ENCODE measurements around the gene IQCE.
"Not testable (repeated sequence)": the region's sequence is repeated elsewhere in the genome, so short reads cannot be mapped to it uniquely, and the experiment has no call there.

Gene IQCE

GRCh38 chr7:2553108-2553507 is 5.7 kb upstream of the IQCE start:
- no peak for DNase-seq (ENCODE audit: low read depth in 1 of 2, low spot score in 1 of 2)

DNA sequence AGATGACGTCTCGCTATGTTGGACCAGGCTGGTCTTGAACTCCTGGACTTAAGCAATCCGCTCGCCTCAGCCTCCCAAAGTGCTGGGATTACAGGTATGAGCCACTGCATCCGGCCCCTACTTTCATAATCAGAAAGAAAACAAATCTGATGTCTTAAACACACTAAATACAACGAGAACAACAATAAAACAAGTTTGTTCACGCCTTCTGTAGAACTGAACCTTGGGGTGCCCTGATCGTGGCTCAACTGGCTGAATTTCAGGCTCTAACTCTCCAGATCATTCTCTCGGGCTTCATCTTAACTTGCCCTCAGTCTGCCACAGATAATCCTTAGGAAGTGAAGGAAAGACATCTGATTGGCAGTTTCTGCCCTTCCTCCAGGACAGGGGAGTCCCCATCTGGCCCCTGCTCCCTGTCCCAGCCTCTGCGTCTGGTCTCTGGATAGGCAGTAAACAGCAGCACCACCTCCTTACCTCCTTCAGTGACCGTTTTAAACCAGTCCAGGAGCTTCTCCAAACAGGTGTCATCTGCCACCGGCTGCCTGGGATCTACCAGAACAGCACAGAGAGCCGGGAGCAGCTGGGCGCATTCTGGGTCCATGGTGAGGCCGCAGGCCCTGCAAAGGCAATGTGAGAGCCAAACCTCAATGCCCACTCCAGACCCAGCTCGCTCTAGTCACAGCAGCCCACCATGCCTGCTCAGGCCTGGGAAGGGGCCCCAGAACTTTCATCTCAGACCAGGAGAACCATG is 4.8 kb upstream of the IQCE start:
- no peak for DNase-seq (ENCODE audit: low read depth in 1 of 2, low spot score in 1 of 2)

GRCh38 chr7:2554661-2555111 is 4.1 kb upstream of the IQCE start:
- DNase-seq (ENCODE audit: low read depth in 1 of 2, low spot score in 1 of 2): no peak

- DNase-seq (ENCODE audit: low read depth in 1 of 2, low spot score in 1 of 2): peak; percentile 92 to 94
Observed at GRCh38 chr7:2555121-2556052, 3.4 kb upstream of the IQCE start, which contains the start of gene BRAT1. BRAT1 (minus strand) TSS chr7:2555524; CDS start chr7:2554431, 1,093 bp downstream.

DNA sequence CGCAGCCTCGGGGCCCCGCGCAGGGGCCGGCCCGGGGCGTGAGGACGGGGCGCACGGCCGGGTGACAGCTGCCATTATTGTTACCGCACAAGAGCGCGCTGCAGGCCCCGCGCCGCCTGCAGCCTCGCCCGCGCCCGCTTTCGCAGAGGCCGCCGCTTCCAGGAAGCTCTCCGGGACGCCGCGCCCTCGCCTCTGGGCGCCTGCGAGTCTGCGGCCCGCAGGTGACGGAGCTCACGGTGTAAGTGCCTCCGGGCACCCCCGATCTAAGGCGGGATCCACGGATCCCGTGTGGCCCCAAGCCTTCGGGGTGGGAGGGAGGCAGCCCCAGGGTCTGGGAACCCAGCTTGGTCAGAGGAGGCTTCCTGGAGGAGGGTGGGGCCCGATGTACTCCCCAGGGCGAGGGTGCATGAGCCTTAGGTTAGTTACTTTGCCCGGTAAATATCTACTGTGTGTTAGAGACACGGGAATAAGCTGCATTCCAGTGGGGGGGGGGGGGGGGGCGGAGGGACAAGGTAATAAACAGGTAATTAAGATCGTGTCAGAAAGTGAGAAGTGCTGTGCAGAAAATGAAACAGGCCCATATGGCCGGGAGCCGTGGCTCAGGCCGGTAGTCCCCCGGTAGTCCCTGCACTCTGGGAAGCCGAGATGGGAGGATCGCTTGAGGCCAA is 638 bp downstream of the IQCE start:
- DNase-seq (ENCODE audit: low read depth in 1 of 2, low spot score in 1 of 2): no peak

- DNase-seq (ENCODE audit: low read depth in 1 of 2, low spot score in 1 of 2): not testable (repeated sequence)
Observed at GRCh38 chr7:2563955-2564354, 5.2 kb downstream of the IQCE start.

DNA sequence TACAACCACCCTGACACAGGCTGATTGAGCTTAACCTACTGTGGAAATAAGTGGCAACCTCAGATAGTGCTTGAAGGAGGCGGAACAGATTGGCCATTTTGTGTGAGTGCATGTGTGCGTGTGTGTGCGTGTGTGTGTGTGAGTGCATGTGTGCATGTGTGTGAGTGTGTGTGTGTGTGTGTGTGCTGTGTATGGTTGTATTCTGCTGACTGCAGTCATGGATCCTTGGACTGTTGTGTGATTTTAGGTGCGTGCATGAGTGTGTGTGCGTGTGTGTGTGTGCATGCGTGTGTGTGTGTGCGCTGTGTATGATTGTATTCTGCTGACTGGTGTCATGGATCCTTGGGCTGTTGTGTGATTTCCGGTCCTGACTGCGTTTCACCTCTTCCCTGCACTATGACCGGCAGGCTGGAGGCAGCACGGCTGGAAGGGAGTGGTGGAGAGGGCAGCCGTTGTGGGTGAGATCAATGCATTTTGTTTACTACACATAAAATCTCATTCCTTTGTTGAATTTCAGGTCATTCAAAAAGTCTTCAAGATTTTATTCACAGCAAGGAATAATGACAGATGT is 6.3 kb downstream of the IQCE start:
- no peak for DNase-seq (ENCODE audit: low read depth in 1 of 2, low spot score in 1 of 2)

GRCh38 chr7:2566348-2566889 is 7.6 kb downstream of the IQCE start:
- DNase-seq (ENCODE audit: low read depth in 1 of 2, low spot score in 1 of 2): no peak

GRCh38 chr7:2566890-2567678 is 8.3 kb downstream of the IQCE start:
- no peak for DNase-seq (ENCODE audit: low read depth in 1 of 2, low spot score in 1 of 2)

GRCh38 chr7:2567679-2568278 is 9.0 kb downstream of the IQCE start:
- no peak for DNase-seq (ENCODE audit: low read depth in 1 of 2, low spot score in 1 of 2)

DNA sequence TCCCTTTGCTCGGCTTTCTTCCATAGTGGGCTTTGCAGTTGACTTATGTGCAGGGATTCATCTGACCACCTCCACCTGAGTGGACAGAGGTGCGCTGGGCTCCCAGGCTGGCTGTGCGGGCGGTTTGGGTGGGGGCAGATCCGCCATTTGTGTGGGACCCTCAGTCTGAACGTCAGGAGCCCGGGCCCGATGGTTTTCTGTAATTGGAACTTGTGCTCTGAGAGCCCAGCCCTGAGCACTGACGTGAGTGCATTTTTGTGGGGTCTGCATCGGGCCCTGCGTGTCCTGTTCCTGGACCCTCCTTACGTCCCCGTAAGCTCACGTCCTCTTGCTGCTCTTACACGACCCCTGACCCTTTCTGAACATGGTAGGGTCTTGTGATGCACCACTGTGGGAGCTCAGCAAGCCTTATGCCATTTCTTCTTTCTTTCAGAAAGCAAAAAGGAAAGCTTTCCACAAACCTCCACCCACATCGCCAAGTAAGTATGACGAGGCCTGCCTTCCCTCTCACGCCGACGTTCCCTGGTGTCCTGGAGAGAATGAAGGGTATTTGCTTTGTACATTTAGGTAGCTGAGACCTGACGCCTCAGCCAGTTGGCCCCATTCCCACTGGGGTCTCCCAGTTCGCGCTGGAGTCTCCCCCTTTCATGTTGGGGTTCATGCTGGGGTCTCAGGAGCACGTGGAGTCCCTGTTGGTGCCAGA is 9.9 kb downstream of the IQCE start:
- DNase-seq (ENCODE audit: low read depth in 1 of 2, low spot score in 1 of 2): no peak

DNA sequence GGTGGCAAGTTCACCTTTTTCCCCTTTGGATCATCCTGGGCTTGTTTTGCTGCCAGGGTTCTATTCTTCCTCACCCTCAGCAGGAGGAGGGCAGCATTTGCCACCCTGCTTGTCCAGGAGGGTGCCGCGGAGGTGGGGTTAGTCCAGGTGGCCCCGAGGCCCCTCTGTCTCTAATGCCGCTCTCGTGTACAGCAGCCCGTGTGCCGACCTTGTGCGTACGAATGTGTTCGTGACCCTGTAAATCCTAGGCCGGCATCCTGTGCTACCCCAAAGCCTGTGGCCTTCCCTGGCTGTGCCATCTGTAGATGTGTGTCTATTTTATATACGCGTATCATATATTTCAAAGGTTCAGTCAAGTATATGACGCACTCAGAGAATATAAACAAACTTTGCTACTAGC is 10.6 kb downstream of the IQCE start:
- no peak for DNase-seq (ENCODE audit: low read depth in 1 of 2, low spot score in 1 of 2)

DNA sequence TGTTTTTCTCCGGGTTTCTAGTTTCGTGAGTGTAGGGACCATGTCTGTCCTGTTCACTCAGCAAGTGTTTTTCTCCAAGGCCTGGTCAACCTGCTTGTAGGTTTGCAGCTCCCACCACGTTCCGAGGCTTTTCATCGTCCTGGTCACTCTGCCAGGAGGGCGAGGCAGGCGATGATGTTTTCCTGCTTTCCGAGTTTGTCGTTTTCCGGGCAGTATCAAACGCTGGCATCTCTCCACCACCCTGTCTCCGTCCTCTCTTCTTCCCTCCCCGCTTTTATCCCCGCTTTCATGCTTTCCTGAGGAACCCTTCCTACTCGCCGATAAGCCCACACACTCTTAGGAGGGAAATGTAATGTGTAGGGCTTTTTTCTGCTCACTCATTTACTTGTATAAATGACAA is 11.2 kb downstream of the IQCE start:
- no peak for DNase-seq (ENCODE audit: low read depth in 1 of 2, low spot score in 1 of 2)

DNA sequence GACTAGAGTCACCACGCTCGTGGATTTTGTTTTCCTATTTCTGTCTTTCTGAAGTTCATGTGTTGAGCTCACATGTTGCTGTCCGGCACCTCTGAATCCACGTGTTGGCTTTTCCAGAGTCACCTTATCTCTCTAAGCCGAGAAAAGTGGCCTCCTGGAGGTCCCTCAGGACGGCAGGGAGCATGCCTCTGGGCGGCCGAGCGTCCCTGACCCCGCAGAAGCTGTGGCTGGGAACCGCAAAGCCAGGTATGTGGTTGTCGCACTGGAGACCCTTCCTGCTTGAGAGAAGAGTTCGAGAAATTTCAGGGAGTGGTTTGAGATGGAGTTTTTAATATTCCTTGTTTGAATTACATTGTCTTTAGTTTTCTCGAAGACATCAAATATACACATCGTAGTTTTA is 12.6 kb downstream of the IQCE start:
- no peak for DNase-seq (ENCODE audit: low read depth in 1 of 2, low spot score in 1 of 2)

DNA sequence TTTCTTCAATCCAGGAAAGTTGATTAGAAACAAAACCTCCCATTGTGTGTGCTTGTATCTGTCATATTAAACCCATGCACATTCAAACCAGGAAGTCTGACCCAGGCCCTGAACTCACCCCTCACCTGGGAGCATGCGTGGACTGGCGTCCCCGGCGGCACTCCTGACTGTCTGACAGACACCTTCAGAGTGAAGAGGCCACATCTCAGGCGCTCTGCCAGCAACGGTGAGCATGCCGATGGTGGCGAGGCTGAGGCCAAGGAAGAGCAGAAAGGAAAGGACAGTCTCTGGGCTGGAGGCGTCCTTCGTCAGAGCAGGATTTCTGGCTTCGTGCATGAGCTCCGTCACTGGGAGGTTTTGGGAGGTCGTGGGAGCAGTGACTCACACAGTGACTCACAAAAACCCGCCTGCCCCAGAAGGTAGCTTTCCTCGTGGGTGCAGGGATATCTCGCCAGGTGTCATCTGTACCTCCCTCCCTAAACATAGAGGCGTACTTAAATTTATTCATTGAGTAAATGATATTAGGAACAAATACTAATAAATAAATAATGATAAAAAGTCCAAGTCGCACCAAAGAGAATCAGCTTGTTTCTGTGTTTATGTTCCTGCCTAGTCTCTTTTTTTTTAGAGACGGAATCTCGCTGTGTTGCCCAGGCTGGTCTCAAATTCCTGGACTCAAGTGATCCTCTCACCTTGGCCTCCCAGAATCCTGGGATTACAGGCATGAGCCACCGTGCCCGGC is 13.5 kb downstream of the IQCE start:
- DNase-seq (ENCODE audit: low read depth in 1 of 2, low spot score in 1 of 2): no peak

DNA sequence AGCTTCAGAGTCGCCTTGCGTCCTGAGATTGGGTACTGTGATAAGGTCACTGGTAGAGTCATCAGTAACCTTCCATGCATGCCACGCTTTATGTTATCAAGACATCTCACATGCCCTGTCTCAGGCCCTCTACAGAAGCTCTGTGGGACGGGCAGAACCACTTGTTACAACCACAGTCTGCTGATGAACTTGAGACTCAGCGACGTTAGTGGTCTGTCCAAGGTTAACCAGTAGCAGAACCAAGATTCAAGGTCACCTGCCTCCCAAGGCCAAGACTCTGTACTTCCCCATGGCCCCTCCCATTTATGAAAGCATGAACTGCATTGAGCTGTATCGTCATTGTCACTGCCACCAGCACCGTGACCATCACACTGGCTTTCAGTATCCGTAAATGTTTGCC is 15.0 kb downstream of the IQCE start:
- no peak for DNase-seq (ENCODE audit: low read depth in 1 of 2, low spot score in 1 of 2)

- no peak for DNase-seq (ENCODE audit: low read depth in 1 of 2, low spot score in 1 of 2)
Observed at GRCh38 chr7:2575046-2575732, 16.4 kb downstream of the IQCE start.

All from activated CD4-positive, alpha-beta T cell treated with anti-CD3 and anti-CD28 coated beads, Interleukin-2, amount 50 U/mL, for 24 hours (primary cell).